Measurements from ENCODE around the gene LMCD1. TPM values are rescaled to one million over a fixed set of nuclear protein-coding genes. Genes with fewer than 3 reads are reported as not detected.

Gene LMCD1
- total and polyA plus RNA-seq, 2 of the 8 experiments (the other 6 are each of a cell fraction or from before 2014, with no cell fraction given), result 12.3 to 26.5 TPM

- TF ChIP-seq CHD7 (IDR thresholded peaks at IDR 0.05; ENCODE audit: insufficient replicate concordance, low read length) (no peak), CEBPB (IDR thresholded peaks at IDR 0.05; ENCODE audit: low read depth, low read length) (no peak), SP1 (IDR thresholded peaks at IDR 0.05; ENCODE audit: low read depth, low read length) (no peak), YY1 (IDR thresholded peaks at IDR 0.05; ENCODE audit: low read depth, low read length) (no peak), ATF2 (IDR thresholded peaks at IDR 0.05; ENCODE audit: low read length) (no peak), E2F6 (IDR thresholded peaks at IDR 0.05) (no peak), CTBP2 (IDR thresholded peaks at IDR 0.05; ENCODE audit: borderline replicate concordance, insufficient read depth, insufficient read length, low read length) (no peak), PHF8 (conservative IDR thresholded peaks at IDR 0.05; ENCODE audit: low read depth, low read length) (no peak)
These were observed 109.3 kb downstream of the LMCD1 start (continued) for GRCh38 chr3:8610951-8611350.

Measured in H1 (cell line).